HG03342 (cell line): ENCODE data around the gene TAF1A.
A peak's percentile ranks its signal among the peaks of the same experiment; 100 is the strongest.
"Not testable (repeated sequence)": the region's sequence is repeated elsewhere in the genome, so short reads cannot be mapped to it uniquely, and the experiment has no call there.

Source experiments
- ATAC-seq: cut with Tn5 transposase; IDR thresholded peaks from one replicate; pipeline ENCODE4 v1.9.1; 2021; ENCODE audit warnings: mild to moderate bottlenecking, moderate library complexity; ENCODE audit not compliant: unreplicated experiment

The TAF1A gene

DNA sequence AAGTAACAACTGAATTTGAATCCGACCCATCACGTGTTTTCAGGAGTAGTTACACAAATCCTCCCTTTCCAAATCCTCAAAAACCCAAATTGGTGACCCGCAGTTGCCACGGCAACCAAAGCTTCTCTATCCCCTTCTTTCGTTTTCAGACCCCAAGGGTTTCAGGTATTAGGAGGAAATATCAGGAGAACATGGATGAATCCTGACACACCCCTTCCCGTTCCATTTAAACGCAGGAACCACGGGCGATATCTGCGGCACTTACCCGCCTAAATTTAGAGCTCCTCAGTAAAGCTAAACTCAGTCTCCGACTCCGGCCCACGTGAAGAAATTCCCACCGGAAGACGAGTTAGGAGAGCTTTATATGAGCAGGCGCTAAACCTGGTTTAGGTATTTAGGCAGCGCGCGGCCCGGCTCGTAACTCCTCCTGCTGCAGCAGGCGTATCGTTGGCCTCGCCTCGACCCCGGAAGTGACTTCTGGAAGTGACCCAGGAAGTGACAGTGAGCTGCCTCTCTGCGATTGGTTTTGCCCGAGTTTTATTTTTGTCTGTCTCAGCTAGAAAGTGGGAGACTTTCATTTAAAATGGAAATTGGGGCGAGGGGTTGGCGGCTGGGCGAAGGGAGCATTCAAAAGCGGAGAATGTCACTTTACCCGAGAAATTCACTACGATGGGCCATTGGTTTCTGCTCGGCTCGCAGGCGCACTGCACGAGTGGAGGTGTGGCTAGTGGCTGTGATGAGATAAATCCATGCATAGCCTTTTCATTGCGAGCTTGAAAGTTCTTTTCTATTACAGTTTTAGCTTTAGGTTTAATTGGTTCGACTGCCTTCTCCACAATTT, at the start of gene TAF1A:
Gene TAF1A (minus strand): TSS at position 472 of the 841 bp plus-strand sequence.
- ATAC-seq = peak; percentile 99

DNA sequence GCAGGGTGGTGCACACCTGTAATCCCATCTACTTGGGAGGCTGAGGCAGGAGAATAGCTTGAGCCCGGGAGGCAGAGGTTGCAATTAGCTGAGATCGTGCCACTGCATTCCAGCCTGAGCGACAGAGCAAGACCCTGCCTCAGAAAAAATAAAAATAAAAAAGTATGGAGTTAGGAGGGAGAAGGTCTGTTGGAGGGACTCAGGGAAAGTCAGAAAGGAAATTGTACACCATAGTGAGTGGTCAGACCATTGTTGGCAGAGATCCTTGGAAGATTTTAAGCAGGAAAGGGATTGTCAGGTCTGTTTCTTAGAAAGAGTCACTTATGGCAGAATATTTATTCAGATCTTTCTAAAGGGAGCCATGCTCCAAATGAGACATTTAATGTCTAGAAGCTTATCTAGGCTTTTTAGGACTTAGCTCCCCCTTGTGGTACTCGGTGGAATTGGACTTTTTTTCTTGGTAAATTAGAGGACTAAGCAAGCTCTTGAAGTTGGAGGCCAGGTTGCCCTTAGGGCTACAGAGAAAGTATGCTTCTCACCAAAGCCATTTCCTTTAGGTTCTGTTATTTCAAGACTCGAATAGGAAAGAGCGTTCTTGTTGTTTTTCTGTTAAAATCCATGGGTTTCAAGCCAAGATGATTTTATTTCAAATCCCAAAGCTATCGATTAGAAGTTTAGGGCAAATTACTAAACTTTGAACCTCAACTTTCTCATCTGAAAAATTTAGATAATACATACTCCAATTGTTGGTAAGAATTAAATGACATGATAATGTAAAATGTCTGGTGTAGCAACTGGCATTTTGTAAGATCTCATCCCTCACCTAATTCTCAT, 44.7 kb upstream of the TAF1A start:
- ATAC-seq = peak; percentile 85

- no peak for ATAC-seq
Measured at GRCh38 chr1:222632749-222633148, 43.0 kb upstream of the TAF1A start.

GRCh38 chr1:222631611-222632208, 42.0 kb upstream of the TAF1A start:
- no peak for ATAC-seq

DNA sequence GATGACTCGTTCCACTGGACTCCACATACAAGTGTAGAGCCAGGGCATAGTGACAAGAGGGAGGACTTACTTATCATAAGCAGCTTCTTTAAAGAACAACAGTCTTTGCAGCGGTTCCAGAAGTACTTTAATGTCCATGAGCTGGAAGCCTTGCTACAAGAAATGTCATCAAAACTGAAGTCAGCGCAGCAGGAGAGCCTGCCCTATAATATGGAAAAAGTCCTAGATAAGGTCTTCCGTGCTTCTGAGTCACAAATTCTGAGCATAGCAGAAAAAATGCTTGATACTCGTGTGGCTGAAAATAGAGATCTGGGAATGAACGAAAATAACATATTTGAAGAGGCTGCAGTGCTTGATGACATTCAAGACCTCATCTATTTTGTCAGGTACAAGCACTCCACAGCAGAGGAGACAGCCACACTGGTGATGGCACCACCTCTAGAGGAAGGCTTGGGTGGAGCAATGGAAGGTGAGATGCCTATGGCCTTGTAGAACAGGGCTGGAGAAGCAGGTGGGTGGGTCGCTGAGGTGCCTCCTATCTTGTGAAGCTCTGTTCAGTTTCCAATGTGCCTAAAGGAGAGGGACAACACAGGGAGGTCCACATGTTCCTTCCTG, 40.3 kb upstream of the TAF1A start:
- no peak for ATAC-seq

DNA sequence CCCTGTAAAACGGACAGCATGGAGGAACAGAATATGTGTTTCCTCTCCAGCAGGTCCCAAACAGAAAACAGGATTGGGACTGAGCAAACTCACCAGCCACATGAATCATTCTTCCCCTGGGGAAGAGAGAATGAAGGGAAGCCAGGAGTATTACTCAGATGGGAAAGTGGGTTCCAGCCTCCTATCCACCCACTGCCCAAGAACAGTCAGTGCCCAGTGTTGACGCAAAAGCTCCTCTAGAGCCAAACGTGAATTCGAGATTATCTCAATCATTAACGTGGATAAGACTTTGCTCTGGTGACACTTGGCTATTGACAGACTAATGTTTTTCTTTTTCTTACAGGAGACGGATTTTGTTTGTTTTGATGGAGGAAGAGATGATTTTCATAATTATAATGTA, 37.5 kb upstream of the TAF1A start:
- no peak for ATAC-seq

DNA sequence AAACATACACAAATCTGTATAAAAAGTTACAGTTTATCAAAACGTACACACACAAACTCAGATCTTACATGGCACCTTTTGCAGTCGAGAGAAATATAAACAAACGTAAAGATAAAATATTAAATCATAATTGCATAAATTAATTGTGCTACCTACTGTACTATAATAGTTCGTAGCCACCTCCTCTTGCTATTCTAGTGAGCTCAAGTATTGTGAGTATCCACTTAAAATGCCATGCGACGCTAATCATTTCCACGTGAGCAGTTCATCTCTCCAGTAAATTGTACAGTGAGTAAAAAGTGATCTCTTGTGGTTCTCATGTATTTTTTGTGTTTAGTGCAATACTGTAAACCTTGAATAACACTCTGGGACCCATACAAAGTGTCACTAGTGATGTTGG, 34.5 kb upstream of the TAF1A start:
- no peak for ATAC-seq

- ATAC-seq = no peak
Measured at GRCh38 chr1:222623458-222623857, 33.7 kb upstream of the TAF1A start.

- ATAC-seq = no peak
Measured at GRCh38 chr1:222622765-222623164, 33.0 kb upstream of the TAF1A start.

GRCh38 chr1:222620566-222620965, 30.8 kb upstream of the TAF1A start:
- peak; percentile 38 for ATAC-seq

GRCh38 chr1:222618880-222619596, 29.3 kb upstream of the TAF1A start:
- ATAC-seq = no peak

DNA sequence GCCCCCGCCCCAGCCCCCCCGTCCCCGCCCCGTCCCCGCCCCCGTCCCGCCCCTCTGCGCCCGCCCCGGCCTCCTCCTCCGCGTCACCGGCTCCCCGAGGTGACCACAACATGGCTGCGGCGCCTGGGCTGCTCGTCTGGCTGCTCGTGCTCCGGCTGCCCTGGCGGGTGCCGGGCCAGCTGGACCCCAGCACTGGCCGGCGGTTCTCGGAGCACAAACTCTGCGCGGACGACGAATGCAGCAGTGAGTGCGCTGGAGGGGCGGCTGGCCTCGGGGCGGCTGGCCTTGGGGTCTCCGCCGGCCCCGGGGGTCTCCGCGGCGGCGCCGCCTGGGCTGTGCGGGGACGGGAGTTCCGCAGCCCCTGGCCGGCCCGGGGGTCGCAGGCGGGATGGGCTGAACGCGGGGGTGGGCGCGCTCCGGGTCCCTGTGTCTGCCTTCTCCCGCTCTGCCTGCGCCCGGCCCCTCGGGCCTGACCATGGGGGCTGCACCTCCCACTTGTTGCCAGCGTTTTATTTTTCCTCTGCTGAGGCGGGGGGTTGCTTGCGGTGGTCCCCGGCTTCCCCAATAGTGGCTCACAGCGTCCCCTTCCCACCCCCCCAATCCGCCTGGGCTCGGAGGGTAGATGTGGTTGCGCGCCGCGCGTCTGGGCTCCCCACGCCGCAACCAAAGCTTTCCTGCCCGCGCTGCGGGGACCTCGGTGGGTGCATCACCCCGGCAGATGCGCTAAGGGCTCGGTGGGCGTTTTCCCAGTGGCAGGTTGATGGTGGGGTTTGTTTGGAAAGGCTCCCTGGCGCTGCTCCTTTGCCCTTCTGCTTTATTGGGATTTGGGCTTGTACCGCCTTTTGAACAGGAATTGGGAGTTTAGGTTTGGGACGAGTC, 28.5 kb upstream of the TAF1A start, which contains the start of gene MIA3:
Gene MIA3 (plus strand): TSS at position 97 of the 879 bp plus-strand sequence. CDS start 14 bp downstream, at position 111.
- ATAC-seq = peak; percentile 52

GRCh38 chr1:222617367-222617951, 27.7 kb upstream of the TAF1A start:
- peak; percentile 87 for ATAC-seq

DNA sequence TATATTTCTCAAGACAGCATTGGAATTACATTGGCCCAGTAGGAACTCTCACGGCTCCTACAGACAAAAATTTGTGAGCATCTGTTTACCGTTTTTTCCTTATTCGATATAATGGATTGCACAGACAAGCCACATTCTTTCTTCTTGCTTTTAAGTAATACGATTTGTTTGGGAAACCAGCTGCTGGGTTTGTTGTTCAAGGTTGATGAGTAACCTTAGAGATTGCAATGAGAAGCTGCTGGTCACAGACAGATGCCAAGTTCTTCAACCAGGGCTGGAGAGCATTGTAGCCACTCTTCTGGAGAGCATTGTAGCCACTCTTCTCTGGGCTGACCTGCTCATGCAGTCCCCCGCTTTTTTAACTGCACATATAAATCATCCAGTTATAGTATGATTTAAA, 26.8 kb upstream of the TAF1A start:
- no peak for ATAC-seq

DNA sequence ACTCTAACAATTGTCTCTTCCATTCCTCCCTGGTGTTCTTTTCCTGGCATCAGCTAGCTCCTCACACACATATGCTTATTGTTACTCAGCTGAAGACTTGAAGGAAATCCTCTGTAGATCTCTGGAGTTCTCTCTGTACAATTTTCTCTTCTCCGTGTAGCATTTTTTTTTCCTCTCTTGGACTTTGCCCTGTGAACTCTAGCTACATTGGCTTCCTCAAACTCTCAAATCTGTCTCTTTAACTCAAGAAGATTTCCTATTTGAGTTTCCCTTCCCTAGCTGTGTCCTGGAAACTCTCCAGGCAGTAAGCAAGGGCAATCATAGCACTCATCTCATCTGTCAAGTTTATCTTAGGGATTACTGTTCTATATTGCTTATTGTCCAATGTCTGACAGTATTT, 23.9 kb upstream of the TAF1A start:
- no peak for ATAC-seq

GRCh38 chr1:222610728-222611127, 21.0 kb upstream of the TAF1A start:
- ATAC-seq = no peak

DNA sequence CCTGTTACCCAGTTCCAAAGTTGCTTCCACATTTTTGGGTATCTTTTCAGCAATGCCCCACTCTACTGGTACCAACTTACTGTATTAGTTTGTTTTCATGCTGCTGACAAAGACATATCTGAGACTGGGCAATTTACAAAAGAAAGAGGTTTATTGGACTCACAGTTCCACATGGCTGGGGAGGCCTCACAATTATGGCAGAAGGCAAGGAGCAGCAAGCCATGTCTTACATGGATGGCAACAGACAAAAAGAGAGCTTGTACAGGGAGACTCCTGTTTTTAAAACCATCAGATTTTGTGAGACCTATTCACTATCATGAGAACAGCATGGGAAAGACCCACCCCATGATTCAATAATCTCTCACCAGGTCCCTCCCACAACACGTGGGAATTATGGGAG, 19.4 kb upstream of the TAF1A start:
- not testable (repeated sequence) for ATAC-seq

DNA sequence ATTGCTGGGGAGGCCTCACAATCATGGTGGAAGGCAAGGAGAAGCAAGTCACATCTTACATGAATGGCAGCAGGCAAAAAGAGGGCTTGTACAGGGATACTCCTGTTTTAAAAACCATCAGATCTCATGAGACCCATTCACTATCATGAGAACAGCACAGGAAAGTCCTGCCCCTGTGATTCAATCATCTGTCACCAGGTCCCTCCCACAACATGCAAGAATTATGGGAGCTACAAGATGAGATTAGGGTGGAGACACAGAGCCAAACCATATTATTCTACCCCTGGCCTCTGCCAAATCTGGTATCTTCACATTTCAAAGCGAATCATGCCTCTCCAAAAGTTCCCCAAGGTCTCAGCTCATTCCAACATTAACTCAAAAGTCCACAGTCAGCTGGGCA, 17.0 kb upstream of the TAF1A start:
- ATAC-seq = no peak

- ATAC-seq = no peak
Measured at GRCh38 chr1:222601257-222601656, 11.5 kb upstream of the TAF1A start.
